Neural progenitor cell (in vitro differentiated cells): Measurements from ENCODE around the gene INHBC. TPM values are rescaled to one million over a fixed set of nuclear protein-coding genes. Genes with fewer than 3 reads are reported as not detected.

ENCODE experiments used
- DNase-seq: peaks from one replicate; pipeline ENCODE4 v3.0.0-alpha.2; 2016; ENCODE audit warnings: low spot score
- H2AFZ ChIP-seq: fragments of 200-600 bp; sonication (generic); replicated peaks from 2 replicates; pipeline ENCODE4 v1.6.1; 2016; ENCODE audit warnings: antibody characterized with exemption
- H3F3A ChIP-seq: fragments of 200-600 bp; sonication (generic); 2 replicates; pipeline ENCODE4 v1.6.1; 2016; ENCODE audit warnings: antibody characterized with exemption, low read depth
- H3K27ac ChIP-seq: fragments of 200-600 bp; sonication (generic); 2 replicates; pipeline ENCODE4 v1.5.1; 2016; ENCODE audit warnings: mild to moderate bottlenecking
- H3K27me3 ChIP-seq: fragments of 200-600 bp; sonication (generic); 2 replicates; pipeline ENCODE4 v1.6.1; 2016; ENCODE audit warnings: mild to moderate bottlenecking, moderate library complexity
- H3K36me3 ChIP-seq: fragments of 200-600 bp; sonication (generic); 2 replicates; pipeline ENCODE4 v1.5.1; 2016
- H3K4me1 ChIP-seq: fragments of 200-600 bp; sonication (generic); 2 replicates; pipeline ENCODE4 v1.6.1; 2016; ENCODE audit warnings: mixed run types
- H3K4me2 ChIP-seq: fragments of 200-600 bp; sonication (generic); 2 replicates; pipeline ENCODE4 v1.6.1; 2016
- H3K4me3 ChIP-seq: fragments of 200-600 bp; sonication (generic); 2 replicates; pipeline ENCODE4 v1.5.1; 2016
- H3K79me2 ChIP-seq: fragments of 200-600 bp; sonication (generic); 2 replicates; pipeline ENCODE4 v1.6.1; 2016; ENCODE audit warnings: low read depth
- H3K9ac ChIP-seq: fragments of 200-600 bp; sonication (generic); 2 replicates; pipeline ENCODE4 v1.6.1; 2016
- H3K9me3 ChIP-seq: fragments of 200-600 bp; sonication (generic); 2 replicates; pipeline ENCODE4 v1.5.1; 2016; ENCODE audit warnings: low read depth
- H4K20me1 ChIP-seq: fragments of 200-600 bp; sonication (generic); 2 replicates; pipeline ENCODE4 v1.6.1; 2016; ENCODE audit warnings: low read depth
- H3K27ac Mint-ChIP-seq: 3 replicates; pipeline ENCODE4 v1.8.0; 2021; ENCODE audit warnings: mixed read lengths
- H3K27me3 Mint-ChIP-seq: 2 replicates; pipeline ENCODE4 v1.8.0; 2022; ENCODE audit warnings: low read depth, mild to moderate bottlenecking, inconsistent platforms, moderate library complexity, mixed read lengths; ENCODE audit not compliant: insufficient read depth
- H3K36me3 Mint-ChIP-seq: 3 replicates; pipeline ENCODE4 v1.8.0; 2021; ENCODE audit warnings: mixed read lengths
- H3K4me1 Mint-ChIP-seq: 3 replicates; pipeline ENCODE4 v1.8.0; 2021; ENCODE audit warnings: mixed read lengths
- H3K4me3 Mint-ChIP-seq: 3 replicates; pipeline ENCODE4 v1.8.0; 2021; ENCODE audit warnings: mild to moderate bottlenecking, moderate library complexity, mixed read lengths
- H3K9me3 Mint-ChIP-seq: 3 replicates; pipeline ENCODE4 v1.8.0; 2020; ENCODE audit warnings: mixed read lengths
- CTCF ChIP-seq: fragments of 200-600 bp; sonication (generic); IDR thresholded peaks from 2 replicates; pipeline ENCODE4 v1.5.1; 2017; ENCODE audit warnings: antibody characterized with exemption, mild to moderate bottlenecking
- EZH2 ChIP-seq: fragments of 200-600 bp; sonication (generic); IDR thresholded peaks from 2 replicates; pipeline ENCODE4 v1.6.1; 2017; ENCODE audit warnings: antibody characterized with exemption, mild to moderate bottlenecking, moderate library complexity
- EZH2phosphoT487 ChIP-seq: fragments of 200-600 bp; sonication (generic); IDR thresholded peaks from 2 replicates; pipeline ENCODE4 v1.6.1; 2017; ENCODE audit warnings: antibody characterized with exemption
- total RNA-seq: library from RNA; depleted of rRNA; stranded (reverse); fragments of >200 nt; gene quantifications from 2 replicates; pipeline ENCODE4 v1.2.3, GENCODE V29; 2015; ENCODE audit warnings: low replicate concordance

The INHBC gene
- total RNA-seq, 1 donor from 2014 or later = not detected

- peak overlapping the region; percentile 49 for H3K4me3 ChIP-seq
- peaks cover 11% of the 10 kb centered on the region for H3K4me1 ChIP-seq
- peak overlapping the region; percentile 22 for H3K4me3 Mint-ChIP-seq
- H3K27me3 Mint-ChIP-seq = peaks cover 46% of the 10 kb centered on the region
- H3K79me2 ChIP-seq = no peaks in the 10 kb centered on the region
- peaks cover 100% of the 10 kb centered on the region for H3K27me3 ChIP-seq
- H3K36me3 Mint-ChIP-seq = no peaks in the 10 kb centered on the region
- H3K27ac ChIP-seq = no peak overlapping the region
- H3K27ac Mint-ChIP-seq = no peak overlapping the region
- H2AFZ ChIP-seq = peak overlapping the region; percentile 93
- no peak for DNase-seq
- H3K36me3 ChIP-seq = no peaks in the 10 kb centered on the region
- H4K20me1 ChIP-seq = peaks cover 2% of the 10 kb centered on the region
- H3K9me3 Mint-ChIP-seq = no peaks in the 10 kb centered on the region
- H3K9me3 ChIP-seq = no peaks in the 10 kb centered on the region
- H3K4me2 ChIP-seq = peak overlapping the region; percentile 92
- no peak overlapping the region for H3K9ac ChIP-seq
- peaks cover 3% of the 10 kb centered on the region for H3F3A ChIP-seq
- peaks cover 2% of the 10 kb centered on the region for H3K4me1 Mint-ChIP-seq
- peak; percentile 76 for TF ChIP-seq EZH2
- TF ChIP-seq CTCF = peak; percentile 44
- peak; percentile 60 for TF ChIP-seq EZH2phosphoT487
These were observed 41.8 kb downstream of the INHBC start for GRCh38 chr12:57476162-57476992.

DNA sequence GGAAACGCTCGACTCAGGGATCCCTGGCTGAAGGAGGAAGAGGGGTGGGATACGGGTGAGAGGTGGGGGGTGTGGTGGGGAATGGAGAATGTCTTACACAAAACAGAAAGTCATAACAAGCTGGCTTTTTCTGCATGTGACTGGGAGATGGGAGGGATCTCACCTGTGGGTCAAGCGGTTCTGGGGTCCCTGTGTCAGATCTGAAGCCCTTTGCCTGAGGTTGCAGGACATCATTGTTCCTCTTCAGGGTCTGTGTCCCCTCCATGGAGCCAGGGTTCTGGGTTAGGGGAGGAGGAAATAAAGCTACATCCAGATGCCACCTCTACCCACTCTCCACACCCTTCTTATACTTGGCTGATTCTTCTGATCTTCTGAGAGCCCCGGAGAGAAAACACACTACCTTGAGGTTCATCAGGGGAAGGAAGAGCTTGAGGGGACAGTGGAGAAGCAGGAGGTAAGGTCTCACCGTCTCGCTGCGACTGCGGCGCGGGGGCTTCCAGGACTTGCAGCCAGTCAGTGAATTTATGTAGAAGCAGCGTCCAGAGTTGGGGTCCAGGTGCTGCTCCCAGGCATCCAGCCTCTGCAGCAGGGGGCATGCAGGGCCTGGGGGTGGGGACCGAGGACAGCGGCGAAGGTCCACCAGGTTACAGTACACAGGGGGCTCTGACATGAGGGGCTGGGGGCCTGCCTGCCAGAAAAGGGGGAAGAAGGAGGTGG is 42.6 kb downstream of the INHBC start:
- Histone ChIP-seq H3F3A (peaks cover 3% of the 10 kb centered on the region), H3K9ac (no peak overlapping the region), H3K27me3 (peaks cover 100% of the 10 kb centered on the region), H3K79me2 (no peaks in the 10 kb centered on the region), H3K27ac (no peak overlapping the region), H3K9me3 (no peaks in the 10 kb centered on the region), H3K36me3 (no peaks in the 10 kb centered on the region), H3K4me3 (no peak overlapping the region), H2AFZ (no peak overlapping the region), H4K20me1 (peaks cover 2% of the 10 kb centered on the region), H3K4me2 (no peak overlapping the region), H3K4me1 (peaks cover 11% of the 10 kb centered on the region)
- Mint-ChIP-seq H3K36me3 (no peaks in the 10 kb centered on the region), H3K4me3 (no peak overlapping the region), H3K9me3 (no peaks in the 10 kb centered on the region), H3K27ac (no peak overlapping the region), H3K27me3 (peaks cover 44% of the 10 kb centered on the region), H3K4me1 (peaks cover 2% of the 10 kb centered on the region)
- no peak for DNase-seq
- TF ChIP-seq EZH2 = no peak
- no peak for TF ChIP-seq EZH2phosphoT487
- no peak for TF ChIP-seq CTCF

- H3K4me3 Mint-ChIP-seq = no peak overlapping the region
- no peak overlapping the region for H3K27ac ChIP-seq
- peaks cover 11% of the 10 kb centered on the region for H3K4me1 ChIP-seq
- H3K4me1 Mint-ChIP-seq = peaks cover 2% of the 10 kb centered on the region
- H3K27ac Mint-ChIP-seq = no peak overlapping the region
- no peaks in the 10 kb centered on the region for H3K9me3 Mint-ChIP-seq
- no peaks in the 10 kb centered on the region for H3K36me3 ChIP-seq
- H3K4me3 ChIP-seq = no peak overlapping the region
- H2AFZ ChIP-seq = no peak overlapping the region
- no peaks in the 10 kb centered on the region for H3K9me3 ChIP-seq
- peaks cover 2% of the 10 kb centered on the region for H4K20me1 ChIP-seq
- peaks cover 36% of the 10 kb centered on the region for H3K27me3 Mint-ChIP-seq
- no peaks in the 10 kb centered on the region for H3K36me3 Mint-ChIP-seq
- no peak for TF ChIP-seq EZH2phosphoT487
- no peak for TF ChIP-seq CTCF
- TF ChIP-seq EZH2 = no peak
- H3K9ac ChIP-seq = no peak overlapping the region
- peaks cover 93% of the 10 kb centered on the region for H3K27me3 ChIP-seq
- no peak for DNase-seq
- no peaks in the 10 kb centered on the region for H3K79me2 ChIP-seq
- peaks cover 3% of the 10 kb centered on the region for H3F3A ChIP-seq
- H3K4me2 ChIP-seq = no peak overlapping the region
These were observed 43.4 kb downstream of the INHBC start for GRCh38 chr12:57477710-57478681.
